H1 (cell line): ENCODE data around the gene ZNF808. TPM values are rescaled to one million over a fixed set of nuclear protein-coding genes. Genes with fewer than 3 reads are reported as not detected.

Experiments used
- ASH2L ChIP-seq: fragments of 200-600, 300-600 bp; sonication (generic); IDR thresholded peaks from one replicate; pipeline ENCODE4 v1.7.1; 2017; ENCODE audit warnings: low read length
- BCL11A ChIP-seq, 2 experiments: IDR thresholded peaks; one replicate each; pipeline ENCODE4 v1.6.1; 2011; ENCODE audit warnings: low read depth in 2 of 2, low read length in 2 of 2, mild to moderate bottlenecking in 2 of 2
- CHD2 ChIP-seq: IDR thresholded peaks from 2 replicates; pipeline ENCODE4 v1.6.1; 2012; ENCODE audit warnings: low read length, improper control_type of control experiment
- CREB1 ChIP-seq: IDR thresholded peaks from 2 replicates; pipeline ENCODE4 v1.6.1; 2012; ENCODE audit warnings: inconsistent platforms
- CTBP2 ChIP-seq: IDR thresholded peaks from 2 replicates; pipeline ENCODE4 v1.7.0; 2011; ENCODE audit warnings: borderline replicate concordance, mild to moderate bottlenecking, moderate library complexity, mixed read lengths, low read length; ENCODE audit not compliant: insufficient read depth, insufficient read length
- GABPA ChIP-seq: IDR thresholded peaks from 2 replicates; pipeline ENCODE4 v1.6.1; 2011; ENCODE audit warnings: mild to moderate bottlenecking, low read length, moderate library complexity, borderline replicate concordance; ENCODE audit not compliant: insufficient read depth
- GTF2F1 ChIP-seq: IDR thresholded peaks from 2 replicates; pipeline ENCODE4 v1.6.1; 2012; ENCODE audit warnings: low read depth, low read length, improper control_type of control experiment, borderline replicate concordance
- HDAC6 ChIP-seq: IDR thresholded peaks from one replicate; pipeline ENCODE4 v1.7.1; 2012; ENCODE audit warnings: low read depth, mild to moderate bottlenecking, inconsistent platforms, low read length, moderate library complexity
- KDM4A ChIP-seq: IDR thresholded peaks from one replicate; pipeline ENCODE4 v1.7.1; 2012; ENCODE audit warnings: low read depth, mild to moderate bottlenecking, moderate library complexity, low read length, inconsistent platforms; ENCODE audit not compliant: severe bottlenecking
- NANOG ChIP-seq: IDR thresholded peaks from 2 replicates; pipeline ENCODE4 v1.6.1; 2011; ENCODE audit warnings: low read length, low read depth, mild to moderate bottlenecking, inconsistent platforms; ENCODE audit not compliant: insufficient read depth, poor library complexity, severe bottlenecking
- NRF1 ChIP-seq: IDR thresholded peaks from 2 replicates; pipeline ENCODE4 v1.6.1; 2011; ENCODE audit warnings: mild to moderate bottlenecking, low read depth, low read length, improper control_type of control experiment
- PHF8 ChIP-seq: fragments of 200-600 bp; sonication (generic); conservative IDR thresholded peaks from 2 replicates; pipeline ENCODE4 v1.7.1; 2012; ENCODE audit warnings: low read depth, mild to moderate bottlenecking, inconsistent platforms, low read length, moderate library complexity
- POLR2A ChIP-seq, 2 experiments: IDR thresholded peaks; 1 replicate in 1 of 2; 2 replicates in 1 of 2; pipeline ENCODE4 v1.6.1; 2011; ENCODE audit warnings: low read depth in 2 of 2, low read length in 2 of 2, mild to moderate bottlenecking in 2 of 2; ENCODE audit errors: control extremely low read depth in 1 of 2
- RAD21 ChIP-seq, 2 experiments: IDR thresholded peaks in 1 of 2; conservative IDR thresholded peaks in 1 of 2; 2 replicates each; pipeline ENCODE4 v1.6.1; 2011; ENCODE audit warnings: low read depth in 2 of 2, low read length in 2 of 2, improper control_type of control experiment in 1 of 2, inconsistent platforms in 1 of 2, mild to moderate bottlenecking in 1 of 2, moderate library complexity in 1 of 2
- RXRA ChIP-seq: IDR thresholded peaks from 2 replicates; pipeline ENCODE4 v1.6.1; 2011; ENCODE audit warnings: low read depth, mild to moderate bottlenecking, low read length, moderate library complexity; ENCODE audit not compliant: insufficient read depth
- SIX5 ChIP-seq: IDR thresholded peaks from 2 replicates; pipeline ENCODE4 v1.6.1; 2011; ENCODE audit warnings: mild to moderate bottlenecking, low read depth, low read length
- SP1 ChIP-seq: IDR thresholded peaks from 2 replicates; pipeline ENCODE4 v1.6.1; 2011; ENCODE audit warnings: low read depth, low read length
- SP2 ChIP-seq: IDR thresholded peaks from 2 replicates; pipeline ENCODE4 v1.6.1; 2012; ENCODE audit warnings: mild to moderate bottlenecking, low read length, inconsistent platforms
- SUZ12 ChIP-seq: fragments of 200-600 bp; sonication (generic); IDR thresholded peaks from 2 replicates; pipeline ENCODE4 v1.6.1; 2012; ENCODE audit warnings: mild to moderate bottlenecking, inconsistent platforms, low read length, moderate library complexity, mixed read lengths
- TAF7 ChIP-seq: optimal IDR thresholded peaks from 2 replicates; pipeline ENCODE3; 2011; ENCODE audit warnings: low read depth, mild to moderate bottlenecking, inconsistent platforms, low read length, moderate library complexity, borderline replicate concordance
- polyA plus RNA-seq, 7 experiments: library from polyadenylated mRNA; depleted of rRNA in 3 of 7; stranded (reverse) in 5 of 7; unstranded in 2 of 7; fragments of >200 nt in 5 of 7; fragments of 200-250 nt in 2 of 7; gene quantifications; 1 replicate in 5 of 7; 2 replicates in 1 of 7; 4 replicates in 1 of 7; pipeline versions ENCODE4 v1.2.1 to v1.2.3, GENCODE V29; 2011 to 2013; ENCODE audit warnings: missing spikeins in 2 of 7, mixed read lengths in 2 of 7
- total RNA-seq: library from RNA; stranded (reverse); fragmentation: NEBNext Ultra II Directional; extraction: Animal tissue kit (Norgen Biotek cat#: 25700); gene quantifications from 2 replicates; pipeline ENCODE4 v1.2.1, GENCODE V29; 2021
- TF ChIP-seq, protein P1 (sequence below), 3 experiments: IDR thresholded peaks; 1 replicate in 2 of 3; 2 replicates in 1 of 3; pipeline versions ENCODE4 v1.5.1 to v1.6.1; 2011; ENCODE audit warnings: low read length in 3 of 3, mild to moderate bottlenecking in 3 of 3, inconsistent platforms in 2 of 3, low read depth in 1 of 3, moderate library complexity in 1 of 3; ENCODE audit not compliant: insufficient read depth in 1 of 3; ENCODE audit errors: control extremely low read depth in 1 of 3

ZNF808 gene
- total and polyA plus RNA-seq, 2 of the 8 experiments (the other 6 are each of a cell fraction or from before 2014, with no cell fraction given) = 3.9 to 25.9 TPM

DNA sequence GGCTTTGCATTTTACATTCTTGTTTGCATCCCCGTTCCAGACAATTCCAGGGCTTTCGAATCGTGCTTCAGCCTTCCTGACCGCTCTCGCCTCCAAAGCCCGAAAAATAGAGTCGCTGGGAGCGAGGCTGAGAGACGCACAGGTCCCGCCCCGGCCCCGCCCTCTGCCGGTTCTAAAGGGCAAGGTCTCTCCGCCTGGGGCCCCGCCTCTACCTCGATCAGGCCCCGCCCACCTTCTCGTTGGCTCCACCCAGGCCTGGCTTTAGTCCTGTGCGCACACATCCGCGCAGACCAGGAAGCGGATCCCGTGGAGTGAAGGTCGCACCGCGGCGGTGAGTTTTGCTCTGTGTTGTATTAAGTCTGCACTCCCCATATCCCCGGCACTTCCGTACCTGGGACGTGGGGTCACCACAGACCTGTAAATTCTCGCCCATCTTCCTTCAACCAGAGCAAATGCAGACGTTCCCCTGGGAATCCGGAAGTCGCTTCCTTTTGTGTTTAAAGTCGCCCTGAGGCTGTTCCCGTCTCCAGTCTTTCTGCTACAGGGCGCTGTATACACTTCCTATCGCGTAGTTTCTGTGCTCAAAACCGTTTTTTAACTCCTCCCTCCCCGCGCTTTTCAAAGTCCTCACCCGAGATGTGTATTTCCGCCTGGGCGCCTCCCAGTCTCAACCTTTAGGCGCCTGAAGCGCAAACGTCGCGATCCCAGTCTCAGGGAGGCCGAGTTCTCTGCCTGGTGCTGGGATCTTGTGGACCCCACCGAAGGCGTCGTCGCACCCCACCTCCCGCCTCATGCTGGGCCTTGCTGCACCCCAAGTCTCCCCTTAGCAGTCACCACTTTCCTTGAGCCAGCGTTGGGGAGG is 42.8 kb downstream of the ZNF808 start, which contains the start of gene ZNF701 (continued):
- TF ChIP-seq, protein P1, sequence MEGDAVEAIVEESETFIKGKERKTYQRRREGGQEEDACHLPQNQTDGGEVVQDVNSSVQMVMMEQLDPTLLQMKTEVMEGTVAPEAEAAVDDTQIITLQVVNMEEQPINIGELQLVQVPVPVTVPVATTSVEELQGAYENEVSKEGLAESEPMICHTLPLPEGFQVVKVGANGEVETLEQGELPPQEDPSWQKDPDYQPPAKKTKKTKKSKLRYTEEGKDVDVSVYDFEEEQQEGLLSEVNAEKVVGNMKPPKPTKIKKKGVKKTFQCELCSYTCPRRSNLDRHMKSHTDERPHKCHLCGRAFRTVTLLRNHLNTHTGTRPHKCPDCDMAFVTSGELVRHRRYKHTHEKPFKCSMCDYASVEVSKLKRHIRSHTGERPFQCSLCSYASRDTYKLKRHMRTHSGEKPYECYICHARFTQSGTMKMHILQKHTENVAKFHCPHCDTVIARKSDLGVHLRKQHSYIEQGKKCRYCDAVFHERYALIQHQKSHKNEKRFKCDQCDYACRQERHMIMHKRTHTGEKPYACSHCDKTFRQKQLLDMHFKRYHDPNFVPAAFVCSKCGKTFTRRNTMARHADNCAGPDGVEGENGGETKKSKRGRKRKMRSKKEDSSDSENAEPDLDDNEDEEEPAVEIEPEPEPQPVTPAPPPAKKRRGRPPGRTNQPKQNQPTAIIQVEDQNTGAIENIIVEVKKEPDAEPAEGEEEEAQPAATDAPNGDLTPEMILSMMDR (IDR thresholded peaks at IDR 0.05; ENCODE audit: control extremely low read depth in 1 of 3, insufficient read depth in 1 of 3, low read depth in 1 of 3, low read length in 3 of 3) = peak in 2 of 3 experiments; percentile 10 to 23; a peak in 2 of 4 replicates
- TF ChIP-seq BCL11A (IDR thresholded peaks at IDR 0.05; ENCODE audit: low read depth in 2 of 2, low read length in 2 of 2) (no peak), HDAC6 (no peak), NRF1 (peak; percentile 69), GTF2F1 (no peak), POLR2A (IDR thresholded peaks at IDR 0.05; ENCODE audit: control extremely low read depth in 1 of 2, low read depth in 2 of 2, low read length in 2 of 2) (peak; percentile 86 to 97), SP2 (no peak), CHD2 (0 out of 2 replicates have a peak, but pooled peaks have one; percentile 1), KDM4A (peak; percentile 29), RXRA (no peak), RAD21 (IDR thresholded peaks at IDR 0.05 in 1 of 2, conservative IDR thresholded peaks at IDR 0.05 in 1 of 2; ENCODE audit: low read depth in 2 of 2, low read length in 2 of 2) (peak in 1 of 2 experiments; percentile 23; a peak in 1 of 4 replicates), CREB1 (no peak), SIX5 (no peak), SUZ12 (no peak), TAF7 (peak; percentile 38), ASH2L (peak; percentile 81), SP1 (no peak), NANOG (no peak), PHF8 (peak; percentile 92), GABPA (no peak), CTBP2 (no peak)
